Measurements from ENCODE around the gene SMYD3.

The SMYD3 gene

GRCh38 chr1:246283771-246284410 lies 223.2 kb downstream of the SMYD3 start:
- TF ChIP-seq REST (IDR thresholded peaks at IDR 0.05; ENCODE audit: insufficient read depth in 1 of 2, low read depth in 2 of 2, low read length in 2 of 2) (no peak), POLR2AphosphoS5 (IDR thresholded peaks at IDR 0.05; ENCODE audit: low read depth, low read length) (no peak), SIN3A (IDR thresholded peaks at IDR 0.05; ENCODE audit: borderline replicate concordance, insufficient read depth, low read length) (no peak), FOXP2 (optimal IDR thresholded peaks at IDR 0.05; ENCODE audit: borderline replicate concordance, extremely low read depth, extremely low read length, insufficient read depth) (no peak), TAF1 (IDR thresholded peaks at IDR 0.05; ENCODE audit: borderline replicate concordance, insufficient read depth, low read length) (no peak)

- TF ChIP-seq FOXP2 (optimal IDR thresholded peaks at IDR 0.05; ENCODE audit: borderline replicate concordance, extremely low read depth, extremely low read length, insufficient read depth) = no peak
- no peak for TF ChIP-seq REST (IDR thresholded peaks at IDR 0.05; ENCODE audit: insufficient read depth in 1 of 2, low read depth in 2 of 2, low read length in 2 of 2)
- no peak for TF ChIP-seq TAF1 (IDR thresholded peaks at IDR 0.05; ENCODE audit: borderline replicate concordance, insufficient read depth, low read length)
- TF ChIP-seq SIN3A (IDR thresholded peaks at IDR 0.05; ENCODE audit: borderline replicate concordance, insufficient read depth, low read length) = no peak
- TF ChIP-seq POLR2AphosphoS5 (IDR thresholded peaks at IDR 0.05; ENCODE audit: low read depth, low read length) = no peak
These were observed 225.4 kb downstream of the SMYD3 start for GRCh38 chr1:246281639-246282038.

- TF ChIP-seq FOXP2 (optimal IDR thresholded peaks at IDR 0.05; ENCODE audit: borderline replicate concordance, extremely low read depth, extremely low read length, insufficient read depth) = no peak
- no peak for TF ChIP-seq POLR2AphosphoS5 (IDR thresholded peaks at IDR 0.05; ENCODE audit: low read depth, low read length)
- no peak for TF ChIP-seq TAF1 (IDR thresholded peaks at IDR 0.05; ENCODE audit: borderline replicate concordance, insufficient read depth, low read length)
These were observed 225.9 kb downstream of the SMYD3 start for GRCh38 chr1:246281195-246281594.

- TF ChIP-seq TAF1 (IDR thresholded peaks at IDR 0.05; ENCODE audit: borderline replicate concordance, insufficient read depth, low read length) (no peak), FOXP2 (optimal IDR thresholded peaks at IDR 0.05; ENCODE audit: borderline replicate concordance, extremely low read depth, extremely low read length, insufficient read depth) (no peak), SIN3A (IDR thresholded peaks at IDR 0.05; ENCODE audit: borderline replicate concordance, insufficient read depth, low read length) (no peak), POLR2AphosphoS5 (IDR thresholded peaks at IDR 0.05; ENCODE audit: low read depth, low read length) (no peak), REST (IDR thresholded peaks at IDR 0.05; ENCODE audit: insufficient read depth in 1 of 2, low read depth in 2 of 2, low read length in 2 of 2) (no peak)
These were observed 226.5 kb downstream of the SMYD3 start for GRCh38 chr1:246280551-246280950.

GRCh38 chr1:246279402-246279801 lies 227.7 kb downstream of the SMYD3 start:
- TF ChIP-seq SIN3A (IDR thresholded peaks at IDR 0.05; ENCODE audit: borderline replicate concordance, insufficient read depth, low read length) (no peak), FOXP2 (optimal IDR thresholded peaks at IDR 0.05; ENCODE audit: borderline replicate concordance, extremely low read depth, extremely low read length, insufficient read depth) (no peak), TAF1 (IDR thresholded peaks at IDR 0.05; ENCODE audit: borderline replicate concordance, insufficient read depth, low read length) (no peak), POLR2AphosphoS5 (IDR thresholded peaks at IDR 0.05; ENCODE audit: low read depth, low read length) (no peak), REST (IDR thresholded peaks at IDR 0.05; ENCODE audit: insufficient read depth in 1 of 2, low read depth in 2 of 2, low read length in 2 of 2) (no peak)
